ENCODE measurements around the gene FILIP1L.

The FILIP1L gene

DNA sequence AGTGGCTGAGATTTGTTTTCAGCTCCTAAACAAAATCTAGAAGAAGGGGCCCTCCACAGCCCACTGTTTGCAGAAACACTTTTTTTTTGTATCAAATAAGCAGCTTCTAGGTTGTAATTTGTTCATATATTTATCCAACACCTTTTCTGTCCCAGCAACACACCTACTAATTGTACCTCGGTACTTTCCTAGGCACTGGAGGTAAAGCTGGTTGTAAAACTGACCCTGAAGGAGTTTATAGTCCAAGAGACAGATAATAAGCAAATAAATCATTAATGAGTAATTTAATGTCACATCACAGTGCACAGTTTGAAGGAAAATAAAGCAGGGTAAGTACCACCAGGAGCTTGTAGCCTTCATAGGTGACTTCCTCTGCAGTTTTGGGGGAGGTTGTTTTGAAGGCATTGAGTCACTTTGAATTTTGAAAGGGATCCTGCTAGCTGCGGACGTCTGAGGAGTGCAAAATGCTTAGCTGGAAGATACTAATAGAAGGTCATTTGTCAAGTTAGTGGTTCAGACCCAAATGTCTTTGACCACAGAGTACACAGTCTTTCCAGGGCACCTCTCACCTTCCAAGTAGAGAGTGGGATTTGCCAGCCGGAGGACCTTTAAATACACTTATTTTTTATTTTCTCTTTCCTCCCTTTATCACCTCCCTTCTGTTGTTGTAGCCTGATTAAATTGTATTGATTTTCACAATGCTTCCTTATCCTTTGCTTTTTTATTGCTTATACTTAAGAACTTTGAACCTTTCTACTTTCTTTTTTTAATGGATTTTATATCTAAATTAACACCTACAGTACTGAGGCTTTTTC lies 242.9 kb downstream of the FILIP1L start:
- Histone ChIP-seq H3K4me1 (peaks cover 0 to 59% (median 35%) of the 10 kb centered on the region in 4 donors), H3K36me3 (peaks cover 0 to 10% (median 0%) of the 10 kb centered on the region in 3 donors), H3K9me3 (no peaks in the 10 kb centered on the region), H3K27ac (peak overlapping the region; percentile 96 to 97), H3K4me3 (peak overlapping the region; percentile 74 to 87), H3K27me3 (no peaks in the 10 kb centered on the region)
- intact Hi-C loops (cut with DNase I; ENCODE audit: low total_unique reads) = loop anchor here (2.0 kb wide), 1 partner anchor 55 kb away; no protein-coding TSS in a partner anchor
- no peak for DNase-seq
- TF ChIP-seq, protein P1, sequence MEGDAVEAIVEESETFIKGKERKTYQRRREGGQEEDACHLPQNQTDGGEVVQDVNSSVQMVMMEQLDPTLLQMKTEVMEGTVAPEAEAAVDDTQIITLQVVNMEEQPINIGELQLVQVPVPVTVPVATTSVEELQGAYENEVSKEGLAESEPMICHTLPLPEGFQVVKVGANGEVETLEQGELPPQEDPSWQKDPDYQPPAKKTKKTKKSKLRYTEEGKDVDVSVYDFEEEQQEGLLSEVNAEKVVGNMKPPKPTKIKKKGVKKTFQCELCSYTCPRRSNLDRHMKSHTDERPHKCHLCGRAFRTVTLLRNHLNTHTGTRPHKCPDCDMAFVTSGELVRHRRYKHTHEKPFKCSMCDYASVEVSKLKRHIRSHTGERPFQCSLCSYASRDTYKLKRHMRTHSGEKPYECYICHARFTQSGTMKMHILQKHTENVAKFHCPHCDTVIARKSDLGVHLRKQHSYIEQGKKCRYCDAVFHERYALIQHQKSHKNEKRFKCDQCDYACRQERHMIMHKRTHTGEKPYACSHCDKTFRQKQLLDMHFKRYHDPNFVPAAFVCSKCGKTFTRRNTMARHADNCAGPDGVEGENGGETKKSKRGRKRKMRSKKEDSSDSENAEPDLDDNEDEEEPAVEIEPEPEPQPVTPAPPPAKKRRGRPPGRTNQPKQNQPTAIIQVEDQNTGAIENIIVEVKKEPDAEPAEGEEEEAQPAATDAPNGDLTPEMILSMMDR (IDR thresholded peaks at IDR 0.05) = no peak

DNA sequence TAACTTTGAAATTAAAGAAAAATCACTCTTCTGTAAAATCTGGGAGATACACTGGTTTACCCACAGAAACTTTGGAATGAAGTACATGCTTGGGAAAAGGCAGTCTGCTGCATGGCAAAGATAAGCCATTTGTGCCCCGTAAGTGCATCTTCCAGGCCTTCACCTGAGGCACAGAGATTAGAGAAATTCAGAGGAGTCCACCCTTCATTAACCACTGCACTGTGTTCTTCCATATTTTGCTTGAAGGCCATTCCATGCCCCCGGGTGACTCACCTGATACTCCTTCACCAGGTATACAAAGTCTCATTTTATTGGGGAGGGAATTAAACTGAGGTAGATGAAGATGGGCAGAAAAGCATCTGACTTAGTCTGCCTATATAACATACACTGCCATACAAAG lies 243.6 kb downstream of the FILIP1L start:
- H3K9me3 ChIP-seq = no peaks in the 10 kb centered on the region
- TF ChIP-seq, protein P1 (IDR thresholded peaks at IDR 0.05) = no peak
- peaks cover 0 to 66% (median 39%) of the 10 kb centered on the region in 4 donors for H3K4me1 ChIP-seq
- H3K27ac ChIP-seq = peak overlapping the region; percentile 96 to 97
- H3K27me3 ChIP-seq = no peaks in the 10 kb centered on the region
- peaks cover 0 to 10% (median 0%) of the 10 kb centered on the region in 3 donors for H3K36me3 ChIP-seq
- DNase-seq = no peak
- H3K4me3 ChIP-seq = peak overlapping the region; percentile 74 to 87
- intact Hi-C loops (cut with DNase I; ENCODE audit: low total_unique reads) = no loop called here

DNA sequence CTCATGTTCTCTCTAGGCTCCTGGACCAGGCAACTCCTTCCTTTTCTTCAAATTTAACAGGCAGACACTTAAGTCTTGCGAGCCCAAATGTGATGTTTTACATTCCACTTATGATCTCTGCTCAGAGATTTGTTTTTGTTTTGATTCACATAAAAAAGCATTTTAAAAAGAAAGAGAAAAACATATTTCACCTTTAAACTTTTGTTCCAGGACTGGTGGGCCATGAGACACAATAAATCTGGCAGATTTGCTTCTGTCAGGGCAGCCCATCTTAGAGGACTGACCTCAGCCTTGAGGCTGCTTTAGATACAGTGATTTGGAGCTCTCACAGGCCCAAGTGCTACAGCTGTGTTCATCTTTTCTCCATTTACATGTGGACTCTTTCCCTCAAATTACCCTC lies 244.7 kb downstream of the FILIP1L start:
- intact Hi-C loops (cut with DNase I; ENCODE audit: low total_unique reads) = no loop called here
- H3K27me3 ChIP-seq = no peaks in the 10 kb centered on the region
- TF ChIP-seq, protein P1 (IDR thresholded peaks at IDR 0.05) = no peak
- H3K27ac ChIP-seq = peak overlapping the region; percentile 96 to 97
- H3K4me3 ChIP-seq = peak overlapping the region; percentile 74 to 87
- peaks cover 0 to 77% (median 42%) of the 10 kb centered on the region in 4 donors for H3K4me1 ChIP-seq
- no peak for DNase-seq
- H3K9me3 ChIP-seq = no peaks in the 10 kb centered on the region
- H3K36me3 ChIP-seq = peaks cover 0 to 10% (median 0%) of the 10 kb centered on the region in 3 donors

DNA sequence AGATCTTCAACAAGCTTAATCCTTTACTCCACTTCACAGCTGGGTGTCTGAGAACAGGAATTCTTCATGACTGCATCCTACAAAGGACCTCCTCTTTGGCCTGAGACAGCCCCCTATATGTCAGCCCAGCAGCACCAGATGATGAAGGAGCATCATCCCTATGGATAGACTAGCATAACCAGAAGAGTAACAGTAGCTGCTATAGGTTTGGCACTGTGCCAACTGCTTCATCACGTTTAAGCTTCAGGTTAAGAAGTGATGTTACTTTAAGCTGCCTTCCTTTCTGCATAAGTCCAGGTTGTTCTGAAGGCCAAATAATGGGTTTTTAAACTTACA lies 246.0 kb downstream of the FILIP1L start:
- no peaks in the 10 kb centered on the region for H3K9me3 ChIP-seq
- peak overlapping the region; percentile 96 to 97 for H3K27ac ChIP-seq
- H3K4me1 ChIP-seq = peaks cover 0 to 91% (median 47%) of the 10 kb centered on the region in 4 donors
- H3K4me3 ChIP-seq = peak overlapping the region; percentile 5 to 74
- intact Hi-C loops (cut with DNase I; ENCODE audit: low total_unique reads) = no loop called here
- no peaks in the 10 kb centered on the region for H3K27me3 ChIP-seq
- peak in 1 of 2 donors; percentile 27 for DNase-seq
- TF ChIP-seq, protein P1 (IDR thresholded peaks at IDR 0.05) = no peak
- peaks cover 0 to 15% (median 9%) of the 10 kb centered on the region in 3 donors for H3K36me3 ChIP-seq

DNA sequence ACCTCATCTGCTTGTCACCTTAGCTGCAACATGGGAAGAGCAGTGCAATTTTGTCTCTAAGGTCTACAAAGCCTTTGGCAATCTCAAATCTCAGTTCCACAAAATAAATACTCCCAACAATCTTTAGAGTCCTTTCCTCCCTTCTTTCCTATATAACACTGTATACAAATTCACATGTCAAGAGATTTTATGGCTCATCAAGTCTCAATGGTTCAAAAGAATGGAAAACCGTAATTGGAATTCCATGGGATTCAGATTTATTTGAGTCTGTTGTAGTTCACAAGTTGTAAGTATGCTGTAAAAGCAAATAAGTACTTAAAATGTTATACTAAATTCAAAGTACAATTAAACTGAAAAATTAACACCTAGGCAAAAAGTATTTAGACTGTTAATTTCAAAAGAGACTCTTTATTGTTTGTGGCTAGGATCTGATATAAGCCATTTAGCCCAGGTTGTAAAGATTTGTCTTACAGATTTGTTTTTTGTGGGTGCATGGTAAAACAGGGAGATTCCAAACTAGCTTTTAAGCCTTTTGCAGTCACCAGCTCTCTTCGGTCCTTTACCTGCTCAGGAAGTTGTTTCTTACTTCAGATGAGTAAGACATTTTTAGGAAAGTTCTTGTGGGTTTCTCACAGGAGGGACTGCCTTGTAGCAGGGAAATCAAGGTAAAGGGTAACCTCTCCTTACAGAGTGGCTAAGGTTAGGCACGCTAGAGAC lies 246.5 kb downstream of the FILIP1L start:
- peaks cover 3 to 20% (median 14%) of the 10 kb centered on the region in 3 donors for H3K36me3 ChIP-seq
- TF ChIP-seq, protein P1 (IDR thresholded peaks at IDR 0.05) = no peak
- H3K9me3 ChIP-seq = no peaks in the 10 kb centered on the region
- peak overlapping the region; percentile 96 to 97 for H3K27ac ChIP-seq
- H3K4me3 ChIP-seq = peak overlapping the region in 1 of 2 donors; percentile 5
- intact Hi-C loops (cut with DNase I; ENCODE audit: low total_unique reads) = no loop called here
- peaks cover 0 to 96% (median 51%) of the 10 kb centered on the region in 4 donors for H3K4me1 ChIP-seq
- DNase-seq = no peak
- H3K27me3 ChIP-seq = no peaks in the 10 kb centered on the region
